DMS53 treated with DMSO at 0.1 percent for 48 hours (cell line): ENCODE measurements around the gene IRAK4.
"Not testable (repeated sequence)": the region's sequence is repeated elsewhere in the genome, so short reads cannot be mapped to it uniquely, and the experiment has no call there.

ENCODE experiments used
- DNase-seq: peaks from one replicate; lab custom pipeline; 2025; ENCODE audit not compliant: unreplicated experiment; lab: John Stamatoyannopoulos, UW

Gene IRAK4

GRCh38 chr12:43758728-43759563 is at the start of gene IRAK4, which contains the start of gene PUS7L:
TSS of gene IRAK4 (plus strand) at chr12:43758951. CDS start at chr12:43768112, 9,161 bp downstream.
TSS of gene PUS7L (minus strand) at chr12:43758790. CDS start at chr12:43755245, 3,545 bp downstream.
- peak; percentile 100 for DNase-seq

- peak; percentile 90 for DNase-seq
Measured at GRCh38 chr12:43711348-43711747, 47.4 kb upstream of the IRAK4 start.

- no peak for DNase-seq
Measured at GRCh38 chr12:43722621-43723020, 36.1 kb upstream of the IRAK4 start.

GRCh38 chr12:43723134-43723533 is 35.6 kb upstream of the IRAK4 start:
- no peak for DNase-seq

GRCh38 chr12:43728117-43728516 is 30.6 kb upstream of the IRAK4 start:
- DNase-seq, result peak; percentile 61

- no peak for DNase-seq
Measured at GRCh38 chr12:43728698-43729097, 30.1 kb upstream of the IRAK4 start.

DNA sequence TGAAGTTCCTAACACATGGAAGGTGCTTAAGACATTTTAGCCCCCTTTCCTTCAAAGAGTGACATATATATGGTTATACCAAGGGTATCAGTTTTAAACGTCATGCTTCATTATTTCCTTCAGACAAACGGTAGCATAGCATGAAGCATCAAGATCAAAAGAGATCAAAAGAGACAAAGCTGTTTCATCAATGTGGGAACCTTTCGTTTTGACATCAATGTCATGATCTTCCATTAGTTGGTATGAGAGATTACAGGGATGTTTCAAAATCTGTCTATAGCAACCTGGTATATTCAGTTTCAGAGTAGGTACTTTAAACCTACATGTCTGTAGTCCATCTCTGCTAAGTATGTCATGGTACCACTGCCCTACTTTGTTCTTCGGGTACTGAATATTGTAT is 28.5 kb upstream of the IRAK4 start:
- DNase-seq, result no peak

GRCh38 chr12:43733687-43734086 is 25.1 kb upstream of the IRAK4 start:
- DNase-seq, result no peak

- no peak for DNase-seq
Measured at GRCh38 chr12:43736927-43737440, 21.8 kb upstream of the IRAK4 start.

- DNase-seq, result no peak
Measured at GRCh38 chr12:43737646-43738045, 21.1 kb upstream of the IRAK4 start.

- no peak for DNase-seq
Measured at GRCh38 chr12:43740511-43741100, 18.1 kb upstream of the IRAK4 start.

- DNase-seq, result no peak
Measured at GRCh38 chr12:43742106-43742505, 16.6 kb upstream of the IRAK4 start.

DNA sequence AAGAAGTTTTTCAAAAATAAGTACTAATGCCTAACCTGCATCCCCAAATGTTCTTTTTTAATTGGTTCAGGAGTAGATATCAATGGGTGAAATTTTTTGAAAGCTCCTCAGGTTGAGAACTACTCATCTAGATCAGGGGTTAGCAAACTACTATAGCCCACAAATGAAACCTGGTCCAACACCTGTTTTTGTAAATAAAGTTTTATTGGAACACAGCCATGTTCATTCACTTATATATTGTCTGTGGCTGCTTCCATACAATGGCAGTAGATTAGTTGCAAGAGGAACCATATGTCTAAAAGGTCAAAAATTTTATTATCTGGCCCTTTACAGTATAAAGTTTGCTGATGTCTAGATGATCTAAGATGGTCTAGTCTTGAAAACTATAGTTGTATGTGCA is 13.9 kb upstream of the IRAK4 start:
- no peak for DNase-seq

DNA sequence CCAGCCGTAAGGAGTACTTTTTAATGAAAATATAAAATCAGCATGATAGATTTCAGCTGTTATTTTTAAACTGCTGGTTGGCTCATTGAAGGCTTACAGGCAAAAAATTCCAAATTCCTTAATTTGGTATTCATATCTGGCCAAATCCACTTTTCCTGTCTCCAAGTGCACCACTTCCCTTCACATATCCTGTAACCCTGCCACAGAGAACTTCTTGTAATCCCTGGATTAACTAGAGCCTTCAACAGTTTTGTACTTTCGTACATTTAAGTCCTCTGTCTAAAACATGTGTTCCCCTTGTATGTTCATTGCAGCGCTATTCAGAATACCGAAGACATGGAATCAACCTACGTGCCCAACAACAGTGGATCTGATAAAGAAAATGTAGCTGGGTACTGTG is 9.7 kb upstream of the IRAK4 start:
- no peak for DNase-seq

GRCh38 chr12:43750814-43751213 is 7.9 kb upstream of the IRAK4 start:
- no peak for DNase-seq

DNA sequence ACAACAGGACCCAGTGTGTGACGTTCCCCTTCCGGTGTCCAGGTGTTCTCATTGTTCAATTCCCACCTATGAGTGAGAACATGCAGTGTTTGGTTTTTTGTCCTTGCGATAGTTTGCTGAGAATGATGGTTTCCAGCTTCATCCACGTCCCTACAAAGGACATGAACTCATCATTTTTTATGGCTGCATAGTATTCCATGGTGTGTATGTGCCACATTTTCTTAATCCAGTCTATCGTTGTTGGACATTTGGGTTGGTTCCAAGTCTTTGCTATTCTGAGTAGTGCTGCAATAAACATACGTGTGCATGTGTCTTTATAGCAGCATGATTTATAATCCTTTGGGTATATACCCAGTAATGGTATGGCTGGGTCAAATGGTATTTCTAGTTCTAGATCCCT is 7.4 kb upstream of the IRAK4 start:
- DNase-seq, result not testable (repeated sequence)

DNA sequence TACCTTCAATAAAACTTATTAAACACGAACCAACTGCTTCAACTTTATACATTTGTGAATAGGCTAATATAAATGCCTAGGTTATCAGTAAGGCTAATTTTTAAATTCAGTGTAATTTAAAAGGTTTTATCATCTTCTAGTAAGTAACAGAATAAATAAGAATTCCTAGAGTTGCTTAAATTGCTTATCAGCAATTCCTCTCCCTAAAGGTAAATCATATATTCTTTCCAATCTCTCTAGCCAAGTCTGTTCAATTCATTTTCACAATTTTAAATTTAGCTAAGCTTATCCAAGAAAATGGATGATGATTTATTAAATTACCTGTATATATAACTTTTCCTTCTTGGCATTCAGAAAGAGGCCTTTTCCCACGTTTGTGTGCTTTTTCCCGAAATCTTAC is 4.7 kb upstream of the IRAK4 start:
- DNase-seq, result no peak

- peak; percentile 95 for DNase-seq
Measured at GRCh38 chr12:43758247-43758727, 464 bp upstream of the IRAK4 start.

DNA sequence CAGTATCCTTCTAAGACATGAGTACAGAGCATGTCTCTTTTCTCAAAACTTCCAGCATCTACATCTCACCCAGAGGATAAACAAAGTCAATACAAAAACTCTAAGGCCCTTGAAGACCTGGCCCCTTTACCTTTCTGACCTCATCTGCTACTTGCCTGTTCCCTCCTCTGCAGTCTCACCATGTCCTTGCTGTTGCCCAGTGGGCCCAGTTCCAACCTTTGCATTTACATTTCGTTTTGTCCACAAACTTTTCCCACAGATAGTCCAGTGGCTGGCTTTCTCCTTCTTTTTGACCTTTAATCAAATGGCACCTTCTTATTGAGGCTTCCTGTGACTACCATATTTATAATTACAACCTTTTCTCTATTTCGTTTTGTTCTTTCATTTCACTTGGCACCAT is 1.6 kb downstream of the IRAK4 start:
- DNase-seq, result no peak

DNA sequence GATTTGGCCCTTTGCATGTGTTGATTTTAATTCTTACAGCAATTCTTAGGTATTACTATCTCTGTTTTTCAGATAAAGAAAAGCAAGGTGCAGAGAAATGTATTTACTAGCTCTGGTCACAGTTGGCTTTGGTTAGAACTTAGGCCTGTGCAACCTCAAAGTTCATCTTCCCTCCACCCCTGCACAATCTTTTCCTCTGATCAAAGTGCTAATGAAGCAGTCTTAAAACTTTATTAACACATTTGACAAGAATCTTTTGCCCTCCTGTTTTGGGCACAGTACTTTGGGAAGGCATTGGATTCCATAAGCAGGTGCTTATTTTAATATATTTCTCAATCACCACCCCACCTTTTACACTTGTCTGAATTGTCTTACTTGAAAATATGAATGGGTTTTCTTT is 2.7 kb downstream of the IRAK4 start:
- DNase-seq, result no peak

- no peak for DNase-seq
Measured at GRCh38 chr12:43762596-43762995, 3.8 kb downstream of the IRAK4 start.

GRCh38 chr12:43763769-43764168 is 5.0 kb downstream of the IRAK4 start:
- no peak for DNase-seq
